Right atrium auricular region (tissue), 2 donors: Measurements from ENCODE around the gene CHRNG. TPM values are rescaled to one million over a fixed set of nuclear protein-coding genes. Genes with fewer than 3 reads are reported as not detected.
A peak's percentile ranks its signal among the peaks of the same experiment; 100 is the strongest.

ENCODE experiments used
- DNase-seq: peaks from one replicate; pipeline ENCODE4 v3.0.0-alpha.2; 2019; ENCODE audit warnings: low spot score
- H3K27ac ChIP-seq, 2 donors: fragments of 200-600 bp; sonication (generic); 1 replicate in 1 of 2; 2 replicates in 1 of 2; pipeline ENCODE4 v1.5.1; 2016 to 2019
- H3K27me3 ChIP-seq, 2 donors: fragments of 200-600 bp; sonication (generic); one replicate each; pipeline versions ENCODE4 v1.5.1 to v1.6.0; 2017 to 2019
- H3K36me3 ChIP-seq: fragments of 200-600 bp; sonication (generic); one replicate; pipeline ENCODE4 v1.5.1; 2016
- H3K4me1 ChIP-seq, 2 donors: fragments of 200-600 bp; sonication (generic); one replicate each; pipeline versions ENCODE4 v1.5.1 to v1.6.0; 2017 to 2019
- H3K4me3 ChIP-seq, 2 donors: fragments of 200-600 bp; sonication (generic); 1 replicate in 1 of 2; 2 replicates in 1 of 2; pipeline ENCODE4 v1.5.1; 2017 to 2019; ENCODE audit warnings: mild to moderate bottlenecking in 1 of 2, moderate library complexity in 1 of 2
- H3K9me3 ChIP-seq, 2 donors: fragments of 200-600 bp; sonication (generic); one replicate each; pipeline ENCODE4 v1.5.1; 2019
- CTCF ChIP-seq, 2 donors: fragments of 200-600 bp; sonication (generic); IDR thresholded peaks; one replicate each; pipeline ENCODE4 v1.5.1; 2019; ENCODE audit warnings: antibody characterized with exemption in 2 of 2
- total RNA-seq, 2 donors: library from RNA; depleted of rRNA; stranded (reverse); fragments of >200 nt; gene quantifications; one replicate each; pipeline ENCODE4 v1.1.0, GENCODE V29; 2016

Gene CHRNG
- total RNA-seq, 2 donors from 2014 or later = not detected

- H3K27ac ChIP-seq = no peak overlapping the region
- peaks cover 0 to 12% of the 10 kb centered on the region in 2 donors for H3K9me3 ChIP-seq
- H3K27me3 ChIP-seq = no peaks in the 10 kb centered on the region
- no peak overlapping the region for H3K4me3 ChIP-seq
- no peak for DNase-seq
- H3K4me1 ChIP-seq = peaks cover 0 to 4% of the 10 kb centered on the region in 2 donors
- H3K36me3 ChIP-seq = no peaks in the 10 kb centered on the region
- no peak for TF ChIP-seq CTCF (IDR thresholded peaks at IDR 0.05)
These were observed 3.5 kb upstream of the CHRNG start for GRCh38 chr2:232535761-232536530.

- TF ChIP-seq CTCF (IDR thresholded peaks at IDR 0.05) = no peak
- H3K27ac ChIP-seq = peak overlapping the region in 1 of 2 donors; percentile 32
- DNase-seq = no peak
- H3K4me1 ChIP-seq = peaks cover 0 to 8% of the 10 kb centered on the region in 2 donors
- peaks cover 0 to 12% of the 10 kb centered on the region in 2 donors for H3K9me3 ChIP-seq
- no peaks in the 10 kb centered on the region for H3K36me3 ChIP-seq
- no peaks in the 10 kb centered on the region for H3K27me3 ChIP-seq
- no peak overlapping the region for H3K4me3 ChIP-seq
These were observed 2.4 kb upstream of the CHRNG start for GRCh38 chr2:232537079-232537478.

GRCh38 chr2:232537499-232537898 lies 2.0 kb upstream of the CHRNG start:
- DNase-seq = no peak
- H3K27ac ChIP-seq = peak overlapping the region in 1 of 2 donors; percentile 32

GRCh38 chr2:232538671-232539070 lies 821 bp upstream of the CHRNG start:
- no peak for DNase-seq
- H3K9me3 ChIP-seq = peaks cover 0 to 12% of the 10 kb centered on the region in 2 donors
- H3K36me3 ChIP-seq = no peaks in the 10 kb centered on the region
- H3K27me3 ChIP-seq = no peaks in the 10 kb centered on the region
- H3K4me1 ChIP-seq = peaks cover 0 to 8% of the 10 kb centered on the region in 2 donors
- no peak overlapping the region for H3K27ac ChIP-seq
- H3K4me3 ChIP-seq = no peak overlapping the region
- no peak for TF ChIP-seq CTCF (IDR thresholded peaks at IDR 0.05)

More at GRCh38 chr2:232537499-232537898, 2.0 kb upstream of the CHRNG start:
- H3K27me3 ChIP-seq = no peaks in the 10 kb centered on the region
- peaks cover 0 to 8% of the 10 kb centered on the region in 2 donors for H3K4me1 ChIP-seq
- H3K36me3 ChIP-seq = no peaks in the 10 kb centered on the region
- H3K4me3 ChIP-seq = no peak overlapping the region
- TF ChIP-seq CTCF (IDR thresholded peaks at IDR 0.05) = no peak
- peaks cover 0 to 12% of the 10 kb centered on the region in 2 donors for H3K9me3 ChIP-seq

- H3K4me1 ChIP-seq = peaks cover 0 to 8% of the 10 kb centered on the region in 2 donors
- no peak for TF ChIP-seq CTCF (IDR thresholded peaks at IDR 0.05)
- DNase-seq = no peak
- H3K36me3 ChIP-seq = no peaks in the 10 kb centered on the region
- H3K27ac ChIP-seq = no peak overlapping the region
- H3K4me3 ChIP-seq = no peak overlapping the region
- peaks cover 0 to 12% of the 10 kb centered on the region in 2 donors for H3K9me3 ChIP-seq
- no peaks in the 10 kb centered on the region for H3K27me3 ChIP-seq
These were observed 1.0 kb downstream of the CHRNG start for GRCh38 chr2:232540441-232541041.
